HepG2 (cell line): Measurements from ENCODE around the gene PSMB2.

Experiments
- AKNA ChIP-seq: sonication (generic); formaldehyde crosslinking; IDR thresholded peaks from 2 replicates; pipeline ENCODE4 v1.4.0; 2020; ENCODE audit warnings: missing genetic modification reagents, borderline replicate concordance
- CHD2 ChIP-seq: IDR thresholded peaks from 2 replicates; pipeline ENCODE4 v1.6.1; 2011; ENCODE audit warnings: low read depth, low read length, improper control_type of control experiment
- CHD4 ChIP-seq: fragments of 200-600 bp; sonication (generic); IDR thresholded peaks from 2 replicates; pipeline ENCODE4 v1.7.0; 2017; ENCODE audit warnings: mild to moderate bottlenecking, low read length, borderline replicate concordance
- E2F5 ChIP-seq: sonication (generic); formaldehyde crosslinking; conservative IDR thresholded peaks from 2 replicates; pipeline ENCODE4 v1.4.0; 2020; ENCODE audit warnings: missing genetic modification reagents
- EP300 ChIP-seq, 3 experiments: sonication (generic) in 1 of 3; formaldehyde crosslinking in 1 of 3; IDR thresholded peaks; 2 replicates each; pipeline versions ENCODE4 v1.5.1 to v1.6.1; 2011 to 2020; ENCODE audit warnings: low read depth in 2 of 3, low read length in 2 of 3, borderline replicate concordance in 1 of 3, improper control_type of control experiment in 1 of 3, mild to moderate bottlenecking in 1 of 3, missing genetic modification reagents in 1 of 3, moderate library complexity in 1 of 3
- FOXM1 ChIP-seq: sonication (generic); formaldehyde crosslinking; IDR thresholded peaks from 2 replicates; pipeline ENCODE4 v1.5.0; 2020; ENCODE audit warnings: missing genetic modification reagents
- POLR2AphosphoS2 ChIP-seq: IDR thresholded peaks from 2 replicates; pipeline ENCODE4 v1.6.1; 2011; ENCODE audit warnings: low read depth, low read length, improper control_type of control experiment
- RBM39 ChIP-seq: fragments of 200-400 bp; formaldehyde crosslinking; IDR thresholded peaks from one replicate; pipeline ENCODE4 v1.6.1; 2018; ENCODE audit warnings: antibody characterized with exemption, mild to moderate bottlenecking, low read depth, low read length; ENCODE audit not compliant: poor library complexity, severe bottlenecking
- SOX6 ChIP-seq, 2 experiments: fragments of 450-650 bp in 1 of 2; sonication (generic) in 1 of 2; formaldehyde crosslinking in 1 of 2; IDR thresholded peaks; 2 replicates each; pipeline versions ENCODE4 v1.4.0 to v1.6.1; 2017 to 2020; ENCODE audit warnings: antibody characterized with exemption in 1 of 2, mild to moderate bottlenecking in 1 of 2, missing genetic modification reagents in 1 of 2
- XRCC5 ChIP-seq: fragments of 200-400 bp; formaldehyde crosslinking; optimal IDR thresholded peaks from 2 replicates; pipeline ENCODE3; 2017; ENCODE audit warnings: mild to moderate bottlenecking, low read length
- ZNF17 ChIP-seq: sonication (generic); formaldehyde crosslinking; IDR thresholded peaks from 2 replicates; pipeline ENCODE4 v1.5.0; 2020; ENCODE audit warnings: mild to moderate bottlenecking, missing genetic modification reagents

- TF ChIP-seq EP300 (IDR thresholded peaks at IDR 0.05; ENCODE audit: low read depth in 2 of 2, low read length in 2 of 2) (no peak), EP300 (CRISPR knock-in tag; IDR thresholded peaks at IDR 0.05; ENCODE audit: borderline replicate concordance) (no peak), CHD2 (no peak), CHD4 (no peak), ZNF17 (no peak), XRCC5 (no peak), E2F5 (no peak), RBM39 (no peak), AKNA (CRISPR knock-in tag) (no peak), SOX6 (IDR thresholded peaks at IDR 0.05) (no peak), SOX6 (CRISPR knock-in tag; IDR thresholded peaks at IDR 0.05) (no peak), FOXM1 (no peak), POLR2AphosphoS2 (no peak)
Measured at GRCh38 chr1:35688161-35688560, 46.8 kb upstream of the PSMB2 start.
